CD4-positive, CD25-positive, alpha-beta regulatory T cell (primary cell): ENCODE measurements around the gene CAPN8. TPM values are rescaled to one million over a fixed set of nuclear protein-coding genes. Genes with fewer than 3 reads are reported as not detected.

Experiments used
- ATAC-seq, 2 donors: fragments of 150-1000 bp; cut with Tn5 transposase; one replicate each; pipeline ENCODE4 v1.10.0; 2021; ENCODE audit warnings: low read depth in 2 of 2, moderate number of reproducible peaks in 2 of 2, moderate library complexity in 1 of 2
- DNase-seq, 3 donors: peaks; one replicate each; pipeline versions ENCODE4 v3.0.0 to v3.0.0-alpha.2; 2012 to 2022; ENCODE audit warnings: mixed read lengths in 1 of 3
- H3K27ac ChIP-seq: one replicate; pipeline ENCODE4 v1.7.0; 2013; ENCODE audit warnings: mild to moderate bottlenecking, low read length; ENCODE audit not compliant: insufficient read depth, poor library complexity, severe bottlenecking
- H3K27me3 ChIP-seq: one replicate; pipeline ENCODE4 v1.7.0; 2013; ENCODE audit warnings: low read length; ENCODE audit not compliant: control insufficient read depth, insufficient read depth
- H3K36me3 ChIP-seq: one replicate; pipeline ENCODE4 v1.7.0; 2013; ENCODE audit warnings: mild to moderate bottlenecking, low read length, moderate library complexity; ENCODE audit not compliant: control insufficient read depth, insufficient read depth
- H3K4me1 ChIP-seq: 2 replicates; pipeline ENCODE4 v1.7.0; 2013; ENCODE audit warnings: mild to moderate bottlenecking, low read length; ENCODE audit not compliant: insufficient read depth, control insufficient read depth, poor library complexity, severe bottlenecking
- H3K4me3 ChIP-seq: one replicate; pipeline ENCODE4 v1.7.0; 2013; ENCODE audit warnings: low read depth, mild to moderate bottlenecking, low read length, moderate library complexity
- H3K9me3 ChIP-seq, 2 experiments: 1 replicate in 1 of 2; 2 replicates in 1 of 2; pipeline ENCODE4 v1.7.0; 2013; ENCODE audit warnings: low read length in 2 of 2, mild to moderate bottlenecking in 1 of 2, moderate library complexity in 1 of 2; ENCODE audit not compliant: control insufficient read depth in 2 of 2
- H3K27ac Mint-ChIP-seq, 3 donors: one replicate each; pipeline ENCODE4 v1.8.0; 2020 to 2022; ENCODE audit warnings: mild to moderate bottlenecking in 3 of 3, mixed read lengths in 3 of 3, moderate library complexity in 2 of 3
- H3K27me3 Mint-ChIP-seq: one replicate; pipeline ENCODE4 v1.8.0; 2022; ENCODE audit warnings: mild to moderate bottlenecking, mixed read lengths
- H3K36me3 Mint-ChIP-seq: one replicate; pipeline ENCODE4 v1.8.0; 2020; ENCODE audit warnings: mixed read lengths
- H3K4me1 Mint-ChIP-seq, 4 donors: one replicate each; pipeline ENCODE4 v1.8.0; 2020 to 2022; ENCODE audit warnings: mixed read lengths in 4 of 4, mild to moderate bottlenecking in 1 of 4
- H3K4me3 Mint-ChIP-seq, 4 donors: one replicate each; pipeline ENCODE4 v1.8.0; 2020 to 2022; ENCODE audit warnings: mild to moderate bottlenecking in 4 of 4, mixed read lengths in 4 of 4, moderate library complexity in 3 of 4
- H3K9me3 Mint-ChIP-seq, 7 donors: one replicate each; pipeline ENCODE4 v1.8.0; 2020 to 2022; ENCODE audit warnings: mixed read lengths in 7 of 7, mild to moderate bottlenecking in 3 of 7, moderate library complexity in 2 of 7
- polyA plus RNA-seq, 4 donors: library from polyadenylated mRNA; unstranded; fragments of 300-500 nt; fragmentation: Illumina TruSeq; gene quantifications; one replicate each; pipeline ENCODE4 v1.2.3, GENCODE V29; 2021
- total RNA-seq: library from RNA; stranded (reverse); gene quantifications from one replicate; pipeline ENCODE4 v1.2.3, GENCODE V29; 2022

The CAPN8 gene
- total and polyA plus RNA-seq, 5 donors from 2014 or later = 0.12 to 1.1 (median 0.49) TPM; not detected in 1

- Histone ChIP-seq H3K36me3 (no peaks in the 10 kb centered on the region), H3K4me3 (no peak overlapping the region), H3K27ac (no peak overlapping the region), H3K4me1 (no peaks in the 10 kb centered on the region), H3K27me3 (no peaks in the 10 kb centered on the region), H3K9me3 (no peaks in the 10 kb centered on the region)
- H3K4me1 Mint-ChIP-seq = no peaks in the 10 kb centered on the region
- H3K27me3 Mint-ChIP-seq = peaks cover 13% of the 10 kb centered on the region
- DNase-seq (no peak), ATAC-seq (no peak)
- peaks cover 0 to 1% (median 0%) of the 10 kb centered on the region in 7 donors for H3K9me3 Mint-ChIP-seq
- H3K27ac Mint-ChIP-seq = no peak overlapping the region
- no peak overlapping the region for H3K4me3 Mint-ChIP-seq
- no peaks in the 10 kb centered on the region for H3K36me3 Mint-ChIP-seq
These were observed 46.8 kb downstream of the CAPN8 start for GRCh38 chr1:223618680-223619079.

DNA sequence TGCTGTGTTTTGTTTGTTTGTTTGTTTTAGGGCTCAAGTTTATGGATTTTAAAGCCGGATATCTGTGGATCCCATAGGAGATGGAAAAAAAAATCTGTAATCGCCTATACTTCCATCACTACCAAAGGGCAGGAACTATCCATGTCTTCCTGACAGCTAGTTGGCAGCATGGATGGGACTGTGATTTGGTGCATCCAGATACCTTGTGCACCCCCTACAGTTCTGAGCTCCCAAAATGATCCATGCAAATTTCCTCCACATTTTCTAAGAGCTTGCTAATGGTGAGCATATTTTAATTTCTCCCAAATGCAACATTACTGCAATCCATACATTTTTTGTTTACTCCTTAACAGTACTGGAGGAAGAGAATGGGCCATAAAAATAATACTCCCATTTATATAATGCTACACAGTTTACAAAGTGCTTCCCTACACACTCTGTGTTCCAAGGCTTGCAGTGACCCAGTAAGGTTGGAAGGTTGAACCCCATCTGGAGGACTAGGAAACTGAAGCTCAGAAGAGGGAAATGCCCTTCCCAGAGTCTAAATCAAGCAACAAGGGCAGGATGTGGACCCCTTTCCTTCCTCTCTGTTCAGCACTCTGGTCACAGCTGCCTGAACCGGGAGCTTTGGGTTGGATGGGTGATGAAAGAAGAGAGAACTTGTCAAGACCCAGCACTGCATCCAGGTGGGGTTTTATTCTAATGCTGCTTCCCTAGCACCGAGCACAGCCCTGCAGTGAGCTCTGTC is 48.0 kb downstream of the CAPN8 start:
- Mint-ChIP-seq H3K4me3 (no peak overlapping the region), H3K36me3 (no peaks in the 10 kb centered on the region), H3K27ac (no peak overlapping the region), H3K9me3 (peaks cover 0 to 1% (median 0%) of the 10 kb centered on the region in 7 donors), H3K4me1 (no peaks in the 10 kb centered on the region), H3K27me3 (peaks cover 13% of the 10 kb centered on the region)
- Histone ChIP-seq H3K27ac (no peak overlapping the region), H3K4me3 (no peak overlapping the region), H3K4me1 (no peaks in the 10 kb centered on the region), H3K9me3 (no peaks in the 10 kb centered on the region), H3K36me3 (no peaks in the 10 kb centered on the region), H3K27me3 (no peaks in the 10 kb centered on the region)
- ATAC-seq = no peak
- no peak for DNase-seq

GRCh38 chr1:223616586-223616985 is 48.9 kb downstream of the CAPN8 start:
- ATAC-seq = no peak
- no peaks in the 10 kb centered on the region for H3K9me3 ChIP-seq
- H3K36me3 Mint-ChIP-seq = no peaks in the 10 kb centered on the region
- H3K4me1 ChIP-seq = no peaks in the 10 kb centered on the region
- no peak for DNase-seq
- H3K4me1 Mint-ChIP-seq = no peaks in the 10 kb centered on the region
- peaks cover 0 to 1% (median 0%) of the 10 kb centered on the region in 7 donors for H3K9me3 Mint-ChIP-seq
- no peak overlapping the region for H3K4me3 Mint-ChIP-seq
- H3K27me3 Mint-ChIP-seq = peaks cover 9% of the 10 kb centered on the region
- no peaks in the 10 kb centered on the region for H3K27me3 ChIP-seq
- H3K36me3 ChIP-seq = no peaks in the 10 kb centered on the region
- no peak overlapping the region for H3K27ac Mint-ChIP-seq
- no peak overlapping the region for H3K27ac ChIP-seq
- H3K4me3 ChIP-seq = no peak overlapping the region

DNA sequence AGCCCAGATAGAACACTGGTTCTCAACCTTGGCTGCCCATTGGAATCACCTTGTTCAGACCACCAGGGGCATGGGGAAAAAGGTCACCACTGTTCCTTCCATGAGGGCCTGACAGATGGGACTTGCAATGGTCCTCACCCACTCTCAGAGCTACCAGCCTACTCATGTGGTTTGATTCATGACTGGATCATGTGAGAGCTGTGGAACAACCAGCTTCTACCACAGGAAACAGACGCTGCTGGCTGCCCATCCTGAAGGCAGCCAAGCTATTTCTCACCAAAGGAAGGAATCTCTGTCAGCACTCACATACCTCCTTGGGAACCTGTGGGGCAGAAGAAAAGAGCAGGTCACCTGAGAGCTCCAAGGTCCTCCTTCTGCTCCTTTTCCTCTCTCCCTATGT is 53.6 kb downstream of the CAPN8 start:
- no peak overlapping the region for H3K4me3 Mint-ChIP-seq
- ATAC-seq = peak in 1 of 2 donors; percentile 35
- no peak overlapping the region for H3K27ac Mint-ChIP-seq
- Histone ChIP-seq H3K4me1 (no peaks in the 10 kb centered on the region), H3K27me3 (no peaks in the 10 kb centered on the region), H3K9me3 (no peaks in the 10 kb centered on the region), H3K4me3 (no peak overlapping the region), H3K27ac (no peak overlapping the region), H3K36me3 (no peaks in the 10 kb centered on the region)
- H3K4me1 Mint-ChIP-seq = no peaks in the 10 kb centered on the region
- H3K36me3 Mint-ChIP-seq = no peaks in the 10 kb centered on the region
- H3K27me3 Mint-ChIP-seq = peaks cover 4% of the 10 kb centered on the region
- H3K9me3 Mint-ChIP-seq = peaks cover 0 to 2% (median 0%) of the 10 kb centered on the region in 7 donors
- DNase-seq = no peak

GRCh38 chr1:223609977-223610376 is 55.5 kb downstream of the CAPN8 start:
- ATAC-seq (no peak), DNase-seq (no peak)
- no peaks in the 10 kb centered on the region for H3K9me3 ChIP-seq
- Mint-ChIP-seq H3K4me1 (no peaks in the 10 kb centered on the region), H3K9me3 (peaks cover 0 to 2% (median 0%) of the 10 kb centered on the region in 7 donors), H3K4me3 (no peak overlapping the region), H3K36me3 (no peaks in the 10 kb centered on the region), H3K27ac (no peak overlapping the region), H3K27me3 (peaks cover 2% of the 10 kb centered on the region)
- no peaks in the 10 kb centered on the region for H3K4me1 ChIP-seq
- no peaks in the 10 kb centered on the region for H3K36me3 ChIP-seq
- H3K4me3 ChIP-seq = no peak overlapping the region
- no peaks in the 10 kb centered on the region for H3K27me3 ChIP-seq
- no peak overlapping the region for H3K27ac ChIP-seq

DNA sequence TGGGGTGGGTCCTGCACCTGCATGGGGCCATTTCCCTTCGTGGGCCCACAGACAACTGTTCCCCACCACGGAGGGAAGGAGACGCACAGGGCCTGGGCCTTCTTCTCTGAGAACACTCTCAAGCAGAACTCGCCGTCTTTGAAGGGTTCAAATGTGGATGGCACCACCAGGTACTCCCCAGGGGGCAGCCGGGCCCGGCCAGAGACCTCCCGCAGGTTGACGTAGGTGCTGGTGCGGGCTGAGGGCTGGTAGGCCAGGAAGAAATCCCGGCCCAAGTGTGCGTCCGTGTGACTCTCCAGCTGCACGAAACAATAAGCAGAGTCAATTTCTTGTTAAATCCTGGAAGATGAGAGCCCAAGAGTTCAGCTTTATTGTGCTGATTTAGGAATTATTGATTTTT is 56.4 kb downstream of the CAPN8 start:
- no peak for ATAC-seq
- no peak for DNase-seq
- Mint-ChIP-seq H3K36me3 (no peaks in the 10 kb centered on the region), H3K27ac (no peak overlapping the region), H3K27me3 (no peaks in the 10 kb centered on the region), H3K9me3 (peaks cover 0 to 2% (median 0%) of the 10 kb centered on the region in 7 donors), H3K4me1 (no peaks in the 10 kb centered on the region), H3K4me3 (no peak overlapping the region)
- Histone ChIP-seq H3K36me3 (no peaks in the 10 kb centered on the region), H3K9me3 (no peaks in the 10 kb centered on the region), H3K27ac (no peak overlapping the region), H3K4me3 (no peak overlapping the region), H3K27me3 (no peaks in the 10 kb centered on the region), H3K4me1 (no peaks in the 10 kb centered on the region)

DNA sequence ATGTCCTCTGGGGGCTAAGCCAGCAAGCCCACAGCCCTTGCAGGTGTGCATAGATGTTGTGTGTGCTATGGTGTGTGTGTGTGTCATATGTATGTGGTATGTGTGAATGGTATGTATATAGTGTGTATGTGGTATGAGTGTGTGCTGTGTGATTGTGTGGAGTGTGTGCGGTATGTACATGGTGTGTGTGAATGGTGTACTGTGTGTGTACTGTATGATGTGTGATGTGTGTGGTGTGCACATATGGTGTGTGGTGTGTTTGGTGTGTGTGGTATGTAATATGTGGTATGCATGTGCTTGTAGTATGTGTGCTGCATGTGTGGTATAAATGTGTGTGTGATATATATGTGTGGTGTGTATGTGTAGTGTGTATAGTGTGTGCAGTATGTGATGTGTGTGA is 107.0 kb downstream of the CAPN8 start:
- H3K27me3 ChIP-seq = no peaks in the 10 kb centered on the region
- no peaks in the 10 kb centered on the region for H3K9me3 Mint-ChIP-seq
- no peaks in the 10 kb centered on the region for H3K4me1 ChIP-seq
- no peaks in the 10 kb centered on the region for H3K27me3 Mint-ChIP-seq
- no peaks in the 10 kb centered on the region for H3K36me3 ChIP-seq
- no peaks in the 10 kb centered on the region for H3K9me3 ChIP-seq
- ATAC-seq (no peak), DNase-seq (no peak)
- no peak overlapping the region for H3K4me3 ChIP-seq
- H3K27ac Mint-ChIP-seq = no peak overlapping the region
- H3K4me1 Mint-ChIP-seq = no peaks in the 10 kb centered on the region
- H3K27ac ChIP-seq = no peak overlapping the region
- no peaks in the 10 kb centered on the region for H3K36me3 Mint-ChIP-seq
- no peak overlapping the region for H3K4me3 Mint-ChIP-seq

- Mint-ChIP-seq H3K9me3 (no peaks in the 10 kb centered on the region), H3K36me3 (no peaks in the 10 kb centered on the region), H3K4me1 (no peaks in the 10 kb centered on the region), H3K27me3 (no peaks in the 10 kb centered on the region), H3K27ac (no peak overlapping the region), H3K4me3 (no peak overlapping the region)
- Histone ChIP-seq H3K27ac (no peak overlapping the region), H3K4me1 (no peaks in the 10 kb centered on the region), H3K4me3 (no peak overlapping the region), H3K27me3 (no peaks in the 10 kb centered on the region), H3K9me3 (no peaks in the 10 kb centered on the region), H3K36me3 (no peaks in the 10 kb centered on the region)
- ATAC-seq (no peak), DNase-seq (no peak)
These were observed 108.4 kb downstream of the CAPN8 start for GRCh38 chr1:223557130-223557475.
